Ureter (tissue), 1 donor: Measurements from ENCODE around the gene CLASP1. TPM values are rescaled to one million over a fixed set of nuclear protein-coding genes. Genes with fewer than 3 reads are reported as not detected.
"Not testable (repeated sequence)": the region's sequence is repeated elsewhere in the genome, so short reads cannot be mapped to it uniquely, and the experiment has no call there.

ENCODE experiments used
- DNase-seq: peaks from one replicate; pipeline ENCODE4 v3.0.0-alpha.2; 2020; ENCODE audit warnings: low spot score
- total RNA-seq: library from RNA; stranded (reverse); gene quantifications from one replicate; pipeline ENCODE4 v1.2.4, GENCODE V29; 2023
- donor health status: DM: yes; HTN: yes; CAD: no.

CLASP1 gene
- total RNA-seq, 1 donor from 2014 or later: 74.8 TPM

DNA sequence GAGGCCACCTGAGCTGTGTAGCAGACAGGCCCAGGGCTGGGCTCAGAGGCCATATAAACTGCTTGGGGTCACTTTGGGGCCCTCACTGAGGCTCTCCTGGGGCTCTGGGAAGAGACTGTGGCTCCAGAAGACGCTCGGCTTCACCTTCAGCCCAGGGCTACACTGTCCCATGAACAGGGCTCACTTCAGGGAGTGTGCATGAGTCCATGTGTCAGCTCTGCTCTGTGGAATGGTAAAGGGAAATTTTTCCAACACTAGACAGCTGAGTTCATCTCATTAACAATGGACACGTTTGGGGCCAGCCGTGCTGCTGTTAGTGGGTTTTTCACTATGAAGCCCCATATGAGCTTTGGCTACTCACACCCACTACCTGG, 298.9 kb downstream of the CLASP1 start:
- DNase-seq: no peak

DNA sequence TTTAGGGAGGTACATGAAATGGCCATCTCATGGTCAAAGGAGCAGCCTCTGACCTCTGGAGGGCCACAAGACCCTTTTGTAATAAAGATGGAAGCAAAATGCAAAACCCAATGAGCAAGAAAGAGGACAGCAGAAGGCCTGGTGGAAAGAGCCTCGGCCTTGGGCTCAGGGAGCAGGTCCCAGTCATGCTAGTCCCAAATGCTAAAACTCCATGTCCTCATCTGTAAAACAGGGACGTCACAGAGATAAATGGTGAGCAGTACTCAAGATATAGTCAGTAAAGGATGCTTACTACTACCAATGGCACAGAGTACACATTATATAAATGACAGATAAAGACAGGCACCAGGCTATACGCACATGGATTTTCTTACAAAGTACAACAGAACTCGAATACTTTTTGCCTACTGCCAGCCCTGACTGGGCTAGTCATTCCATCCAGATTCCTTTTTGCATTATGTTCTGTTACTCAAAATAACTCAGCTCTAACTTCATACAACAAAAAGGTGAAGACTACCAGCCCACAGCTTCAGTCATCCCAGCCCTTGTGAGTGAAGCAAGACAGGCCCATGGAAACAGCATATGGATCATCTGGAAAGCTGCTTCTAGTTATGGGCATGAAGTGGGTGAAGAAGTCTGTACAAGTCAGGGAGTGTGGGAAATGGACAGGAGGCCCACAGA, 299.4 kb downstream of the CLASP1 start:
- no peak for DNase-seq

DNA sequence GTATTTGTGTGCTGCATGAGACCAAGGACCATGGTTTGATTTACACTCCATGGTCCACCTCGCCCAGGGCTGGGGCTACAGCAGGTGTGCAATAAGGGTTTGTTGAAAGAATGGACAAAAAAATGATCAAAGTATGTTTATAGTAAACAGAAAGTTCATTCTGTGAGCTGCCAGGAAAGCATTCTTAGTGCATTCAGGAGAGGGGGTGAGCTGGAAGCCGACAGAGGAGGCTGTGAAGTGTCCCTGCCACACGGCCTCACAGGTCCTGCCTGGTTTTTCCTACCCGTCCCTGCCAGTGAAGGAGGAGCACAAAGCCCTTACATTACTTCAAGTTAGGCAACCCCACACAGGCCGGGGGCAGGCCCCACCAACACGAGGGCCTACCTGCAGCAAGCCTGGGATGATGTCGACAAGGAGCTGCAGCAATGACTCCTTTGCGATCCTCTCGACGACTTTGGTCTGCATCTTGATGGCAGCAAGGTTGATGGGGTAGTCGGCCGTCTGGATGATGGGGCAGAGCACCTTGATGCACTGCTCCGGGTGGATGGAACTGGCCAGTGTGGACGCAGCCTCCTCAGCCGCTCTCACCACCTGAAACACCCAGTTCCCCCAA, 301.0 kb downstream of the CLASP1 start:
- no peak for DNase-seq

DNA sequence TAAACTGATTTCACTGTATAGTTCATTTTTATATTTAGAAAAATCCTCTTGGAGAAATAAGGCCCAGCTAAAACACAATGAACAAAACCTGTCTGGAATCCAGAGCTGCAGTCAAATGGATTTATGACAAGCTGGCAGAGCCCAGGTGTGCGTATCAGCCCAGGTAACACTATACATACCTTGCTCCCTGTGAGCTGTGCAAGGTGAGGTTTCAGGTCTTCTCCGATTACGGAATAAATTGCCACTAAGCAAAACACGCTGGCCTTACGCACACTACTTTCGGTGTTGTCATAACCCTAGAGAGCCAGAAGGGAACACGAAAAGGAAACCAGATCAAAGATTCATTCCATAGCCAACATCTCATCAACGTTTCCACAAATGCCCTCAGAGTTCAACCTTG, 302.4 kb downstream of the CLASP1 start:
- no peak for DNase-seq

DNA sequence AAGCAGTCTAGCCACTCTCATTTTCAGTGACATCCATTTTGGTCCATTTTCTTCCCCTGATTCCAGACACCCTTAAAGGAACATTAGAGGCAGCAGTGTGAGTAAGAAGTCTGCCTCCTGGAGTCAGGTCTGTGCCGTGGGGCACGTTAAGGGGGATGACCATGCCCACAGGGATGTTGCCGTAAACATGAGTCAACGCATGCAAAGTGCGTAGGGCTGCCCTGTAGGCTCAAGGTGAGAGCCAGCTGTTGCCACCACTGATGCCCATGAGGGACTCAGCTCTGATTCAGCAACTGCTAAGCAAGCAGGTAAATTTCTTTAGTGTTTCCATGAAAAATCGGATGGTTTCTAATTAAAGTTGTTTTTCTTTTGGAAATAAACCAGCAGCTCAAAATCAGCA, 302.9 kb downstream of the CLASP1 start:
- DNase-seq: no peak

DNA sequence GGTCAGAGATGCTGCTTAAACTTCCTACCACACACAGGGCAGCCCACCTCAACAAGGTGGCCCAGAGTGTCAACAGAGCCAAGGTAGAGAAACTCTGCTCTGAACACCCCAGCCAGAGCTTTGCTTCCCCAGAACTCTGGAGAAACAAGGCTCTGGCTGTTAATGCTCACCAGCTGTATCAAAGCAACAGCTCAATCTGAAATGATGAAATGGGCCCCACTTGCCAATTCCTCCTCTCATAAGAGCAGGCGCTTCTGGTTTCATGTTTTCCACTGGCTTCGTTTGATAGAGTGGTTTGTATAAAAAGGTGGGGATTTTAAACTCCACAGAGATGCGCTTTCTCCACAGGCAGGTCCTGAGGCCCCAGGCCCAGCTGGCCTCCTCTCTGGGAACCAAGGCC, 303.4 kb downstream of the CLASP1 start:
- DNase-seq: no peak

DNA sequence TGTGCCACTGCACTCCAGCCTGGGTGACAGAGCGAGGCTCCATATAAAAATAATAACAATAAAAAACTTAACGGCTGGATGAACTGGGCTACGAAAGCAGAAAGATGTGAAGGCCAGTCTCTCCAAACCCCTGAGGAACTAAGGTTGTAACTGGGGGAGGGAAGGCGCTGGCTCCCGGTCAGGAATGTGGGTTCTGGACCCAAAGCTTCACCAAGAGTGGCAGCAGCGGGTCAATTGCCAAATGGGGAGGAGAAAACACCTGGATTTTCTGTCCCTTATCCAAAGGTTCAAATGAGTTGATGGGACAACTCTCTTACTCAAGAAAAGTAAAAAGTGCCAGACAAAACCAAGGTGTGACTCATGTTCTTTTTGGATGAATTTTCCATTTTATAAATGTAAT, 304.2 kb downstream of the CLASP1 start:
- DNase-seq: no peak

DNA sequence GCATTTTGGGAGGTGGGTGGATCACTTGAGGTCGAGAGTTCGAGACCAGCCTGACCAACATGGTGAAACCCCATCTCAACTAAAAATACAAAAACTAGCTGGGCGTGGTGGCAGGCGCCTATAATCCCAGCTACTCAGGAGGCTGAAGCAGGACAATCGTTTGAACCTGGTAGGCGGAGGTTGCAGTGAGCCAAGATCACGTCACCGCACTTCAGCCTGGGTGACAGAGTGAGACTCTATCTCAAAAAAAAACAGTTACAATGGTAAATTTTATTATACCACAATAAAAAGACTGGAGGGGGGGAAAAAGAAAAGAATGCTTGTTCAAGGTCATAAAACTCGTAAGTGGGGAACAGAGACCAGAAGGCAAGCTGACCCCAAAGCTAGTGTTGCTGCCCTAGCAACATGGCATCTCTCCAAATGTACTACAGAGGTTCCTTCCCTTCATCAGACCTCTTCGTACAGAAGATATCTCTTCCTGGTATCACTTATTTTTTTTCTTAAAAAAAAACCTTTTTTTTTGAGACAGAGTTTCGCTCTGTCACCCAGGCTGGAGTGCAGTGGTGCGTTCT, 305.3 kb downstream of the CLASP1 start:
- not testable (repeated sequence) for DNase-seq

DNA sequence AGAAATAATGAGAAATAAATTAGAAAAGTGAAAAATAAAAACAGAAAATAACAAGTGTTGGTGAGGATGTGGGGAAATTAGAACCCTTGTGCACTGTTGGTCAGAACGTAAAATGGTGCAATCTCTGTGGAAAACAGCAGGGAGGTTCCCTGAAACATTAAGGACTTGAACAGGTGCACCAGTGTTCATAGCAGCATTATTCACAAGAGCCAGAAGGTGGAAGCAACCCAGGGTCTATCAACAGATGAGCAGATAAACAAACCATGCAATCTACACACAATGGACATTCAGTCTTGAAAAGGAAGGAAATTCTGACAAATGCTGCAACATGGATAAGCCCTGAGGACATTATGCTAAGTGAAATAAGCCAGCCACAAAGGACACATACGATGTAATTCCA, 306.1 kb downstream of the CLASP1 start:
- no peak for DNase-seq

DNA sequence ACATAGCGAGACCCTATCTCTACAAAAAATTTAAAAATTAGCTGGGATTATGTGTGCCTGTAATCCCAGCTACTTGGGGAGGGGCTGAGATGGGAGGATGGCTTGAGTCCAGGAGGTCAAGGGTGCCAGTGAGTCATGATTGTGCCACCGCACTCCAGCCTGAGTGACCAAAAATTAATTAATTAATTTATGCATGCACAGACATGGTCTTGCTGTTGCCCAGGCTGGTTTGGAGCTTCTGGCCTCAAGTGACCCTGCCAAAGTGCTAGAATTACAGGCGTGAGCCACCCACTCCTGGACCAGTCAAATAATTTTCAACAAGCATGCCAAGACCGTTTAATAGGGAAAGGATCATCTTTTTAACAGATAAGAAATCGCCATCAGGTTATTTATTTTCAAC, 306.5 kb downstream of the CLASP1 start:
- DNase-seq: no peak

DNA sequence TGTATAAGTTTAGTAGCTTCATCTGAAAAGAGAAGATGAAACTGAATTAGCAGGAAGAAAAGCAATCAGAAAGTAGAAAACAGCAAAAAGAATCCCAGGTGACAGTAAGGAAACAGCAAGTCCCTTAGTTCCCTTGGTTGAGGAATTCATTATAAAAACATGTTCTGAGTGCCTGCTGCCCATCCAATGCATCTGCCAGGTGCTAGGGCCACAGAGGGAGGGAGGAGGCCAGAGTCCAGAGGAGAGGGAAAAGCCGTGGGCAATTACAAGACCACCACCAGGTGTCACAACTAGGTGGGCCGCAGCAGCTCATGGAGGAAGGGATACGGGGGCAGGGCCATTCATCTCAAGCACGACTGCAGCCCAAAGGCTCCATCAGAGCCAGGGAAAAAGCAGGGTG, 308.3 kb downstream of the CLASP1 start:
- no peak for DNase-seq

DNA sequence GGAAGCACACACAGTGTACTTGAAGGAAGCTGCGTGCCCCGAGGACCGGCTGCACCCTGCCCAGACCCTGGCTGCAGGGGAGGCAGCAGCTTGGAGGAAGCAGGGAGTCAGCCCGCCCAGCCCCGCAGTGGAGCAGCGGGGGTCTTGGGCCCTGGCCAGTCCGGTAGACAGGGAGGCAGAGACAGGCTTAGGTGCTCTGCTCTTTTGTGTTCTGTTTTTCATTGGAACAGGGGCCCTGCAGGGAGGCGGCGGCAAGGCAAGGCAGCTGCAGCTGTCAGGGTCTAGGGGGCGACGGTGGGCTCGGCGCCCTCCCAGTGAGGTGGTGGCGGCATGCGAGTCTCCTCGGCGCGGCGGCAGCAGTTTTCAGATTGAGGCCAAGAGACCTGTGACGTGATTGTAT, 311.0 kb downstream of the CLASP1 start:
- DNase-seq: no peak

DNA sequence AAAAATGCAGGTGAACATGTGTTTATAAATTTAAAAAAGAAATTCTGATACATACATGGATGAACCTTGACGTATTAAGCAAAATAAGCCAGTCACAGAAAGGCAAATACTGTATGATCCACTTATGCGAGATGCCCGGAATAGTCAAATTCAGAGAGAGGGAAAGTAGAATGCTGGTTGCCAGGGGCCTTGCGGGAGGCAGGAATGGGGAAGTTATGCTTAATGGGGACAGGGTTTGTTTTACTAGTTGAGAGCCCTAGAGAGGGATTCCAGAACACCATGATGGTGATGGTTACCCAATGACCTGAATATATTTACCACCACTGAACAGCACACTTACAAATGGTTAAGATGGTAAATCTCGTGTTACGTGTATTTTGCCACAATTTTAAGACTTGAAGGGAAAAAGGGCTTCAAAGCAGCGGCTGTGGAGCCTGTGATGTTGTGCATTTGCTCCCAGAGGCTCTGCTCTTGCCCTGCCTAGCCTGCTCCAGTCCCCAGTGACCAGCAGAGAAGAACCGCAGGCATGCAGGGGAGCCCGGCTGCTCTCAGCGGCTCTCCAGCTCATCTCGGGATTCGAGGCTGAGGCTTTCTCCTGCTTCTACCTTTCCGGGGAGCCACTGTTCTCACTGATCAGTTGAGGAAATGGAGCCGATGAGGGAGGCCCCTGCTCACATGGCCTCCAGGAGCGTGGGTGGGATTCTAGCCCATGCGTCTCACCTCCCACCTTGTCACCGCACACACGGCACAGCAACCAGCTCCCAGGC, 312.6 kb downstream of the CLASP1 start:
- no peak for DNase-seq

DNA sequence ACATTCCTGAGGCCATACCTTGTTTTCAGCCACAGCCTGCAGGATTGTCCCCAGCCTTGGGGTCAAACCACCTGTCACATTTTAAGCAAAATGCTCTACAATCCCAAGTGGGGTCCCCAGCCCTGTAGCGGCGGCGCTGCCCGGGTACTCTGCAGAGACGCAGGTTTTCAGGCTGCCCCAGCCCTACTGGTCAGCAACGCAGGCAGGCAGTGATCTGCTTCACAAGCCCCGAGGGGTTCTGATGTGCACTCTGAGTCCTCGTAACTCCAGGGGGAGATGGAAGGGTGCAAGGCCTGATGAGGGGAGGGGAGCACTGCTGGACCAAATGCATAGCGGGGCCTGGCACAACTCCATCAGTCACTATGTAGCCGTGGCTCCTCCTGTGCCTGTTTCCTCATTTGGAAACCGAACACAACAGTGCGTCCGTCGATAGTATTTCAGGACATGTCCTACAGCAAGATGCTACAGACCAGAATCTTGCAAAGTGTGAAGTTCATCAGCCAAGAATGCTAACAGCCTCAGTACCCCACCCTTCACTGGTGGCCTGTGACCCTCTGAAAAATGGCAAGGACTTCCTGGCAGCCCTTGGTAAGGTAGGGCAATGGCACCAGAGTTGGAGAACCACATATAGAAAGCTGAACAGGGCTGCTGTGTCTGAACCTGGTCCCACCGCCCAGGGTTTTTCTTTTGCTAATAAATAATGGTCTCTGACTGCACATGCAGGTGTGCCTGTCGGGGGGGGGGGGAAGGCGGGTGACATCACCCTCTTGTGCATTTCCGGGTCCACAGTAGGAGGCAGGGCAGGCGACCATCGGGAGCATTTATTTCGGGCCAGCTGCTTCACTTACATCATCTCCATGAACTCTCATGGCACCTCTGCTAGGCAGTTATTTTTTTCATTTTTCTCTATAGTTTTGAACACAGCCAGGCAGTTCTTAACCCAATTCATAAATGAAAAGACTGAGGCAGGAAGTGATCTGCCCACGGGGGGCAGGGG, 313.7 kb downstream of the CLASP1 start:
- no peak for DNase-seq

DNA sequence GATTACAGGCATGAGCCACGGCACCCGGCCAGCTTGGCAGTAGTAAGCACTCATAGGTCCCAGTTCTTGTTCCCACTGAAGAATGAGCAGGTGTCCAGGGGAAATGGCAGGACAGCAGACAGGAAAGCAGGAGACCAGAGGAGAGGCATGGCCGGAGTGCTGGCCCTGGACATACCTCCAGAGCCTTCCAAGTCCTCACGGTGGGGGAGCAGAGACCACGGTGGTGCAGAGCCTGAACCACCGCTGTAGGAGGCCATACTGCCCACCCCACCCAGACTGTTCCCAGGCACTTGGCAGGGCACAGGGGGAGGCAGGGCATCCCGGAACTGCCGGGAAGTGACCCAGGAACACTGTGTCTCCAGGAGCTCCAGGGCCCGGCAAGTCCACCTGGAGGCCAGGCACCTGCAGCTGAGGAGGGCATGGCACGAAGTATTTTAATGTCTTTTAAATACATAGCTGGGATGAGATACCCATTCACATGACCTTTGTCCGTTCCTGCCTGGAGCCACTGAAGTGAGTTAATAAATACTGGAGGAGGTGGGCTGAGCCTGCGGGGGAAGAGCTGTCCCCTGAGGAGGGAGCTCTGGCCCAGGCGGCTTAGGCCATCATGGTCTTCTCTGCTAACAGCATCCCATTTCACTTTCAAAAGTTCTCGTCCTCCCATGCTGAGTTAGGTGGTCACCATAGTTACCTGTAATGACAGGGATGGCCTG, 314.5 kb downstream of the CLASP1 start:
- DNase-seq: no peak

DNA sequence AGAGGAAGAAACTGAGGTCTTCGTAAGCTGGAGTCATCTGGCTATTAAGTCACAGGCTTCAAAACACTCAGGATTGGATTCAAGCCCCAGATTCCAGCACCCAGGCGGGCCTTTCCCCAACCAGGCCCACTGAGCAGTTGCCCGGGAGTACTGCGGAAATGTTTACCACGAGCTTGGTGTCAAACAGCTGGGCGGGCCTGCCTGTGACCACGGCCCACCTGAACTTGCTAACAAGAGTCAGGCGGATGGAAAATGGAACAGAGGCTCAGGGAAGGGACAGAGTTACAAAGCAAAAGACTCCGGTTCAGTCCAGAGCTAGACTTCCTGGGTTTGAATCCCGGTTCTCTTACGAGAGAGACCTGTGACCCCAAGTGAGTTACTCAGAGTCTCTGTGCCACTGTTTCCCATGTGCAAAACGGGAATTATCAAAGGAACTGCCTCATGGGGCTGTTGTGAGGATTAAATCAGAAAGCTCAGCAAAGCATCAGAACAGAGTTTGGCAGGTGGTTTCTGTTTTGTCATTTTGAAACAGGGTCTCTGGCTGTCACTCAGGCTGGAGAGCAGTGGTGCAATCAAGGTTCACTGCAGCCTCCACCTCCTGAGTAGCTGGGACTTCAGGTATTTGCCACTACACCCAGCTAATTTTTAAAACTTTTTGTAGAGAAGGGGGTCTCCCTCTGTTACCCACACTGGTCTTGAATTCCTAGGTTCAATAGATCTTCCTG, 315.3 kb downstream of the CLASP1 start:
- no peak for DNase-seq

DNA sequence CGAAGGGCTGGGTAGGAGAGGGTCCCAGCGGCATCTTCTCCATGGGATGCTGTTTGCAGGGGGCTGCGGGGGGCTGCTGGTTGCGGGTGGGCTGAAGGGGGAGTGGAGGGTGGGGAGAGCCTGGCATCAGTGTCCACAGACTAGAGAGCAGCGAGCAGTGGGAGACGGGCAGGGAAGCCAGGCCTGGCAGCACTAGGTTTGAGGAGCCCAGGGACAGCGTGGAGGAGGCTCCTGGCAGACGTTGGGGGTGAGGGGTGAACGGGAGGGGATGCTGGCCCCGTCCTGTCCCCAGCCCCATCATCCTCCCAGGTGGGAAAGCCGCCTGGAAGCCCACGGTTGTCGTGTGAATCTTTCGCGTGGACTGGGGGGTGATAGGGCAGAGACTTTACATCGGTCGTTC, 316.0 kb downstream of the CLASP1 start:
- DNase-seq: peak; percentile 18

DNA sequence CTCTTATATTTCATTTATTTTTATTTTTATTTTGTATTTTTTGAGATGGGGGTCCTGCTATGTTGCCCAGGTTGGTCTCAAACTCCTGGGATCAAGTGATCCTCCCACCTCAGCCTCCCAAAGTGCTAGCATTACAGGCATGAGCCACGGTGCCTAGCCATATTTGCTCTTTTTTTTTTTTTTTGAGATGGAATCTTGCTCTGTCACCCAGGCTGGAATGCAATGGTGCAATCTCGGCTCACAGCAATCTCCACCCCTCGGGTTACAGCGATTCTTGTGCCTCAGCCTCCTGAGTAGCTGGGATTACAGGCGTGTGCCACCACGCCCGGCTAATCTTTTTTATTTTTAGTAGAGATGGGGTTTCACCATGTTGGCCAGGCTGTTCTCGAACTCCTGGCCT, 317.9 kb downstream of the CLASP1 start:
- DNase-seq: not testable (repeated sequence)

DNA sequence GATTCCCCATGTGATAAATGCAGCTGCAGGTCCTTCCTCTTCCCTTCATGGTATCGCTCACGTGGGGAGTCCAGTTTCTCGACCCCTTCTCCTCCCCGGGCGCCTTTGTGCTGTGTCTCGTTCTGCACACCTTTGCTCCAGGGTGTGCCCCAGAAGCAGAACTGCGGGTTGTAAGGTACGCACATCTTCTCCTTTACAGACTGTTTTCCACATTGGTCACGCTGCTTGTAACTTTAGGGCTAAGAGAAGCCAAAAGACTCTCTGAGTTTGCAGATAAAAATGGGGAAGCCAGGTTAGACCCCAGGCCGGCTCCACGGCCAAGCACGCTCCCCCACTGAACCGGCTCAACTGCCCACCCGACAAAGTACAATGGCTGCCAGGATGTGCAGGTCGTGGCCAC, 318.3 kb downstream of the CLASP1 start:
- no peak for DNase-seq

DNA sequence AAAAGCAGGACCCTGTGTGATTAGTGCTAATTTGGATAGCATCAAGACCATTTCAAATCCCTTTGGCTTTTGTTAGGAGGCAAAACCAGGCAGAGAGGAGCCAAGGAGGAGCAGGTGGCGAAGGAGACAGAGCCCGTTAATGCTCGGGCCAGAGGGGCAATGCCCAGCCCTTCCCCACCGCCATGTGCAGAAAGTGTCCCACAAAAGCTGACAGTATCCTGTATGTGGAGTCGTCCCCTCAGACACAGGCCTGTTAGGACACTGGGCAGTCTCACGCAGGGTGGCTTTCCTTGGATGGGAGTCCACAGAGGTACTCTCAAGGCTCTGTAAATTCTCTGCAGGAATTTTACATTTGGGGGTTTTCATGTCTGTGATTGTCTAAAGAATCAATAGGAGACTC, 319.5 kb downstream of the CLASP1 start:
- DNase-seq: no peak
